Liver (tissue), 9 donors: ENCODE results near the gene NAGA. TPM values are rescaled to one million over a fixed set of nuclear protein-coding genes. Genes with fewer than 3 reads are reported as not detected.
A peak's percentile ranks its signal among the peaks of the same experiment; 100 is the strongest.

Experiments used
- DNase-seq: peaks from one replicate; pipeline ENCODE4 v3.0.0-alpha.2; 2017; ENCODE audit warnings: low spot score
- H3K27ac ChIP-seq, 2 donors: one replicate each; pipeline ENCODE4 v1.7.0; 2013; ENCODE audit warnings: inconsistent platforms in 2 of 2, low read length in 2 of 2, control low read depth in 1 of 2, low read depth in 1 of 2, mild to moderate bottlenecking in 1 of 2
- H3K27me3 ChIP-seq, 4 donors: one replicate each; pipeline versions ENCODE4 v1.6.1 to v1.7.0; 2013; ENCODE audit warnings: low read length in 3 of 4, inconsistent platforms in 1 of 4, mild to moderate bottlenecking in 1 of 4, moderate library complexity in 1 of 4; ENCODE audit not compliant: control insufficient read depth in 4 of 4, insufficient read depth in 4 of 4
- H3K36me3 ChIP-seq, 4 donors: one replicate each; pipeline versions ENCODE4 v1.6.1 to v1.7.0; 2013; ENCODE audit warnings: low read length in 3 of 4, mild to moderate bottlenecking in 3 of 4, low read depth in 1 of 4, moderate library complexity in 1 of 4; ENCODE audit not compliant: control insufficient read depth in 4 of 4, insufficient read depth in 3 of 4
- H3K4me1 ChIP-seq, 4 donors: one replicate each; pipeline versions ENCODE4 v1.6.1 to v1.7.0; 2013; ENCODE audit warnings: low read length in 3 of 4, mild to moderate bottlenecking in 3 of 4, moderate library complexity in 1 of 4; ENCODE audit not compliant: control insufficient read depth in 4 of 4, insufficient read depth in 4 of 4
- H3K4me3 ChIP-seq, 3 donors: one replicate each; pipeline versions ENCODE4 v1.6.1 to v1.7.0; 2013; ENCODE audit warnings: low read length in 3 of 3, control low read depth in 1 of 3, low read depth in 1 of 3, mild to moderate bottlenecking in 1 of 3
- H3K9ac ChIP-seq, 2 donors: one replicate each; pipeline ENCODE4 v1.7.0; 2013; ENCODE audit warnings: low read length in 2 of 2, mild to moderate bottlenecking in 2 of 2, moderate library complexity in 2 of 2, control low read depth in 1 of 2, low read depth in 1 of 2
- H3K9me3 ChIP-seq, 4 donors: one replicate each; pipeline versions ENCODE4 v1.6.1 to v1.7.0; 2013; ENCODE audit warnings: low read length in 3 of 4; ENCODE audit not compliant: control insufficient read depth in 4 of 4
- ATF3 ChIP-seq: IDR thresholded peaks from 2 replicates; pipeline ENCODE4 v1.6.1; 2016; ENCODE audit warnings: antibody characterized with exemption
- CTCF ChIP-seq: fragments of 150-350 bp; IDR thresholded peaks from 2 replicates; pipeline ENCODE4 v1.5.1; 2017; ENCODE audit warnings: improper control_type of control experiment, low read depth, low read length; ENCODE audit not compliant: missing input control
- EGR1 ChIP-seq, 2 donors: IDR thresholded peaks; 2 replicates each; pipeline ENCODE4 v1.6.1; 2016 to 2018; ENCODE audit warnings: antibody characterized with exemption in 2 of 2, low read depth in 2 of 2
- FOXA1 ChIP-seq: IDR thresholded peaks from 2 replicates; pipeline ENCODE4 v1.6.1; 2016; ENCODE audit warnings: antibody characterized with exemption
- FOXA2 ChIP-seq: IDR thresholded peaks from 2 replicates; pipeline ENCODE4 v1.6.1; 2016; ENCODE audit warnings: antibody characterized with exemption
- GABPA ChIP-seq, 2 donors: IDR thresholded peaks in 1 of 2; conservative IDR thresholded peaks in 1 of 2; 2 replicates each; pipeline ENCODE4 v1.6.1; 2016; ENCODE audit warnings: antibody characterized with exemption in 2 of 2, mild to moderate bottlenecking in 1 of 2, moderate library complexity in 1 of 2
- HNF4A ChIP-seq, 2 donors: conservative IDR thresholded peaks; 2 replicates each; pipeline ENCODE4 v1.6.1; 2016; ENCODE audit warnings: antibody characterized with exemption in 2 of 2, mild to moderate bottlenecking in 2 of 2
- HNF4G ChIP-seq: IDR thresholded peaks from 2 replicates; pipeline ENCODE4 v1.6.1; 2016; ENCODE audit warnings: antibody characterized with exemption
- JUND ChIP-seq, 2 donors: IDR thresholded peaks; 2 replicates each; pipeline ENCODE4 v1.6.1; 2016; ENCODE audit warnings: antibody characterized with exemption in 2 of 2
- MAX ChIP-seq: IDR thresholded peaks from 2 replicates; pipeline ENCODE4 v1.6.1; 2016; ENCODE audit warnings: antibody characterized with exemption
- NR2F2 ChIP-seq: IDR thresholded peaks from 2 replicates; pipeline ENCODE4 v1.6.1; 2016; ENCODE audit warnings: antibody characterized with exemption
- RAD21 ChIP-seq, 2 donors: IDR thresholded peaks; 2 replicates each; pipeline ENCODE4 v1.6.1; 2016; ENCODE audit warnings: antibody characterized with exemption in 2 of 2, mild to moderate bottlenecking in 2 of 2
- RXRA ChIP-seq, 2 donors: IDR thresholded peaks; 2 replicates each; pipeline ENCODE4 v1.6.1; 2017 to 2018; ENCODE audit warnings: antibody characterized with exemption in 2 of 2, mild to moderate bottlenecking in 1 of 2
- SP1 ChIP-seq: IDR thresholded peaks from 2 replicates; pipeline ENCODE4 v1.6.1; 2018; ENCODE audit warnings: antibody characterized with exemption, mild to moderate bottlenecking
- TAF1 ChIP-seq: conservative IDR thresholded peaks from 2 replicates; pipeline ENCODE4 v1.6.1; 2016; ENCODE audit warnings: antibody characterized with exemption, mild to moderate bottlenecking
- YY1 ChIP-seq: IDR thresholded peaks from 2 replicates; pipeline ENCODE4 v1.6.1; 2016; ENCODE audit warnings: antibody characterized with exemption, mild to moderate bottlenecking
- ZBTB33 ChIP-seq: IDR thresholded peaks from 2 replicates; pipeline ENCODE4 v1.6.1; 2016; ENCODE audit warnings: antibody characterized with exemption
- WGBS: extraction: QIAGEN DNeasy Blood & Tissue Kit; methylation state at CpG from one replicate; pipeline ENCODE4 v1.1.7; 2013; 5-methylcytosine and 5-hydroxymethylcytosine counted together
- polyA plus RNA-seq, 2 donors: library from polyadenylated mRNA; stranded (reverse) in 1 of 2; unstranded in 1 of 2; fragments of 200-250 nt in 1 of 2; fragments of >200 nt in 1 of 2; fragmentation: Nextera tagmentation in 1 of 2; extraction: Ambion mirVana in 1 of 2; gene quantifications; one replicate each; pipeline versions ENCODE4 v1.2.1 to v1.2.3, GENCODE V29; 2013 to 2015
- total RNA-seq, 2 donors: library from RNA; depleted of rRNA; stranded (reverse); fragments of >200 nt; gene quantifications; one replicate each; pipeline ENCODE4 v1.2.3, GENCODE V29; 2014
- TF ChIP-seq, protein P1 (sequence below): IDR thresholded peaks from 2 replicates; pipeline ENCODE4 v1.6.1; 2016; ENCODE audit warnings: antibody characterized with exemption, mild to moderate bottlenecking
- donor health status: healthy.
- donor health status: healthy.
- donor health status: healthy.
- donor health status: healthy.
- donor health status: healthy.

Gene NAGA
- total and polyA plus RNA-seq, 4 donors = 12.8 to 33.9 (median 23.9) TPM

- no peaks in the 10 kb centered on the region for H3K27me3 ChIP-seq
- WGBS = under 1% methylated on average over 71 of the region's 71 CpGs
- DNase-seq = peak; percentile 96
- H3K36me3 ChIP-seq = peaks cover under 1 to 9% (median 3%) of the 10 kb centered on the region in 4 donors
- H3K4me1 ChIP-seq = peaks cover 4 to 21% (median 13%) of the 10 kb centered on the region in 4 donors
- TF ChIP-seq MAX (peak; percentile 17), RAD21 (IDR thresholded peaks at IDR 0.05) (no peak), JUND (IDR thresholded peaks at IDR 0.05) (peak; percentile 12 to 24), FOXA2 (no peak), ATF3 (no peak), TAF1 (peak; percentile 73), GABPA (IDR thresholded peaks at IDR 0.05 in 1 of 2, conservative IDR thresholded peaks at IDR 0.05 in 1 of 2) (no peak), EGR1 (IDR thresholded peaks at IDR 0.05; ENCODE audit: low read depth in 2 of 2) (peak in 1 of 2 donors; percentile 6), YY1 (peak; percentile 99), SP1 (peak; percentile 89), HNF4G (no peak), NR2F2 (peak; percentile 49), FOXA1 (no peak), RXRA (IDR thresholded peaks at IDR 0.05) (peak; percentile 26 to 35), ZBTB33 (peak; percentile 99), HNF4A (conservative IDR thresholded peaks at IDR 0.05) (no peak), CTCF (no peak)
- TF ChIP-seq, protein P1, sequence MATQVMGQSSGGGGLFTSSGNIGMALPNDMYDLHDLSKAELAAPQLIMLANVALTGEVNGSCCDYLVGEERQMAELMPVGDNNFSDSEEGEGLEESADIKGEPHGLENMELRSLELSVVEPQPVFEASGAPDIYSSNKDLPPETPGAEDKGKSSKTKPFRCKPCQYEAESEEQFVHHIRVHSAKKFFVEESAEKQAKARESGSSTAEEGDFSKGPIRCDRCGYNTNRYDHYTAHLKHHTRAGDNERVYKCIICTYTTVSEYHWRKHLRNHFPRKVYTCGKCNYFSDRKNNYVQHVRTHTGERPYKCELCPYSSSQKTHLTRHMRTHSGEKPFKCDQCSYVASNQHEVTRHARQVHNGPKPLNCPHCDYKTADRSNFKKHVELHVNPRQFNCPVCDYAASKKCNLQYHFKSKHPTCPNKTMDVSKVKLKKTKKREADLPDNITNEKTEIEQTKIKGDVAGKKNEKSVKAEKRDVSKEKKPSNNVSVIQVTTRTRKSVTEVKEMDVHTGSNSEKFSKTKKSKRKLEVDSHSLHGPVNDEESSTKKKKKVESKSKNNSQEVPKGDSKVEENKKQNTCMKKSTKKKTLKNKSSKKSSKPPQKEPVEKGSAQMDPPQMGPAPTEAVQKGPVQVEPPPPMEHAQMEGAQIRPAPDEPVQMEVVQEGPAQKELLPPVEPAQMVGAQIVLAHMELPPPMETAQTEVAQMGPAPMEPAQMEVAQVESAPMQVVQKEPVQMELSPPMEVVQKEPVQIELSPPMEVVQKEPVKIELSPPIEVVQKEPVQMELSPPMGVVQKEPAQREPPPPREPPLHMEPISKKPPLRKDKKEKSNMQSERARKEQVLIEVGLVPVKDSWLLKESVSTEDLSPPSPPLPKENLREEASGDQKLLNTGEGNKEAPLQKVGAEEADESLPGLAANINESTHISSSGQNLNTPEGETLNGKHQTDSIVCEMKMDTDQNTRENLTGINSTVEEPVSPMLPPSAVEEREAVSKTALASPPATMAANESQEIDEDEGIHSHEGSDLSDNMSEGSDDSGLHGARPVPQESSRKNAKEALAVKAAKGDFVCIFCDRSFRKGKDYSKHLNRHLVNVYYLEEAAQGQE = peak; percentile 66
- H3K9ac ChIP-seq = peak within 1 kb of the TSS; percentile 69 to 97
- peak within 1 kb of the TSS; percentile 62 to 94 (median 80) for H3K4me3 ChIP-seq
- H3K27ac ChIP-seq = peak within 1 kb of the TSS; percentile 93 to 95
- H3K9me3 ChIP-seq = peaks cover 0 to 2% (median 0%) of the 10 kb centered on the region in 4 donors
These were observed 9.0 kb upstream of the NAGA start, which contains the start of gene SMDT1 for GRCh38 chr22:42079319-42080251. TSS of gene SMDT1 (plus strand) at chr22:42079700. CDS start at chr22:42079769, 69 bp downstream.
